HCT116 (cell line): Measurements from ENCODE around the gene MMS19. TPM values are rescaled to one million over a fixed set of nuclear protein-coding genes. Genes with fewer than 3 reads are reported as not detected.

Experiments used
- ATAC-seq: fragments of 200-7000 bp; cut with Tn5 transposase; 2 replicates; pipeline ENCODE4 v1.9.1; 2020; ENCODE audit warnings: mild to moderate bottlenecking, moderate library complexity
- BruUV-seq: library from RNA; stranded (reverse); fragments of 400-500 nt; replicated peaks from 2 replicates; lab custom pipeline; 2021; lab: Mats Ljungman, UMichigan
- CTCF ChIA-PET: fragments of 300-600 bp; sonication (Branson Sonifier 250); formaldehyde crosslinking; loops from one replicate; lab custom pipeline; 2021; ENCODE audit warnings: antibody characterized with exemption; lab: Charles Lee
- POLR2A ChIA-PET: fragments of 300-600, 350-600 bp; sonication (Branson Sonifier 250); formaldehyde crosslinking; loops from one replicate; lab custom pipeline; 2021; ENCODE audit warnings: antibody characterized with exemption; lab: Charles Lee
- RAD21 ChIA-PET, 2 experiments: fragments of 300-600 bp; sonication (Branson Sonifier 250); formaldehyde crosslinking; loops; one replicate each; lab custom pipeline; 2023; ENCODE audit warnings: low total read pairs in 2 of 2; ENCODE audit not compliant: uncharacterized antibody in 2 of 2, unreplicated experiment in 2 of 2, low non-redundant PET in 1 of 2; lab: Charles Lee
- DNase-seq: peaks from one replicate; pipeline ENCODE4 v3.0.0-alpha.2; 2010; ENCODE audit warnings: low read depth, low spot score
- H2AFZ ChIP-seq: fragments of 200-600 bp; shearing (Covaris generic), sonication (generic); 2 replicates; pipeline ENCODE4 v1.6.1; 2017; ENCODE audit warnings: low read depth, mixed run types, mixed read lengths, antibody characterized with exemption, low read length; ENCODE audit not compliant: poor library complexity, severe bottlenecking
- H3K27ac ChIP-seq: 2 replicates; pipeline ENCODE4 v1.5.1; 2012; ENCODE audit warnings: low read depth, low read length
- H3K27me3 ChIP-seq: fragments of 200-600 bp; sonication (generic); 2 replicates; pipeline ENCODE4 v1.6.1; 2016; ENCODE audit warnings: mixed run types, low read length, mixed read lengths; ENCODE audit not compliant: insufficient read depth
- H3K36me3 ChIP-seq, 2 experiments: fragments of 200-500 bp in 1 of 2; fragments of 200-600 bp in 1 of 2; sonication (Bioruptor generic) in 1 of 2; sonication (generic) in 1 of 2; 2 replicates each; pipeline versions ENCODE4 v1.5.1 to v1.6.1; 2014 to 2016; ENCODE audit warnings: low read length in 2 of 2, inconsistent platforms in 1 of 2, mixed read lengths in 1 of 2, mixed run types in 1 of 2; ENCODE audit not compliant: insufficient read depth in 2 of 2, control insufficient read depth in 1 of 2
- H3K4me1 ChIP-seq, 2 experiments: fragments of 200-600 bp in 1 of 2; sonication (generic) in 1 of 2; 2 replicates each; pipeline versions ENCODE4 v1.5.1 to v1.6.1; 2012 to 2017; ENCODE audit warnings: low read length in 2 of 2, inconsistent platforms in 1 of 2, mild to moderate bottlenecking in 1 of 2, mixed read lengths in 1 of 2, mixed run types in 1 of 2, moderate library complexity in 1 of 2; ENCODE audit not compliant: insufficient read depth in 2 of 2, control insufficient read depth in 1 of 2
- H3K4me2 ChIP-seq: fragments of 200-600 bp; sonication (generic); 2 replicates; pipeline ENCODE4 v1.6.1; 2017; ENCODE audit warnings: mixed run types, low read length, mixed read lengths
- H3K4me3 ChIP-seq, 2 experiments: fragments of 200-600 bp in 1 of 2; sonication (generic) in 1 of 2; replicated peaks in 1 of 2; 2 replicates each; pipeline ENCODE4 v1.5.1; 2011 to 2016; ENCODE audit warnings: low read length in 2 of 2, control low read depth in 1 of 2, low read depth in 1 of 2, mild to moderate bottlenecking in 1 of 2, mixed read lengths in 1 of 2, mixed run types in 1 of 2
- H3K79me2 ChIP-seq: fragments of 200-600 bp; sonication (generic); 2 replicates; pipeline ENCODE4 v1.6.1; 2017; ENCODE audit warnings: mild to moderate bottlenecking, mixed run types, low read length, moderate library complexity, mixed read lengths; ENCODE audit not compliant: insufficient read depth
- H3K9ac ChIP-seq: fragments of 200-600 bp; sonication (generic); 2 replicates; pipeline ENCODE4 v1.6.1; 2016; ENCODE audit warnings: low read length, mixed read lengths
- H3K9me2 ChIP-seq: fragments of 200-600 bp; sonication (generic), shearing (Covaris generic); 2 replicates; pipeline ENCODE4 v1.6.1; 2017; ENCODE audit warnings: mixed run types, mild to moderate bottlenecking, moderate library complexity; ENCODE audit not compliant: insufficient read depth
- H3K9me3 ChIP-seq, 2 experiments: fragments of 200-500 bp in 1 of 2; fragments of 200-600 bp in 1 of 2; sonication (Bioruptor generic) in 1 of 2; sonication (generic) in 1 of 2; 2 replicates each; pipeline ENCODE4 v1.6.1; 2014 to 2017; ENCODE audit warnings: low read length in 2 of 2, mixed read lengths in 2 of 2, inconsistent platforms in 1 of 2, low read depth in 1 of 2, mild to moderate bottlenecking in 1 of 2, mixed run types in 1 of 2, moderate library complexity in 1 of 2; ENCODE audit not compliant: control insufficient read depth in 1 of 2, insufficient read depth in 1 of 2
- H4K20me1 ChIP-seq: fragments of 200-600 bp; sonication (generic), shearing (Covaris generic); 2 replicates; pipeline ENCODE4 v1.6.1; 2017; ENCODE audit warnings: mixed run types, mild to moderate bottlenecking, moderate library complexity; ENCODE audit not compliant: insufficient read depth
- CBX3 ChIP-seq: IDR thresholded peaks from 2 replicates; pipeline ENCODE4 v1.6.1; 2012; ENCODE audit warnings: low read depth
- EGR1 ChIP-seq: IDR thresholded peaks from 2 replicates; pipeline ENCODE4 v1.6.1; 2012; ENCODE audit warnings: low read depth
- EZH2 ChIP-seq: fragments of 200-600 bp; sonication (generic); IDR thresholded peaks from 2 replicates; pipeline ENCODE4 v1.6.1; 2017; ENCODE audit warnings: antibody characterized with exemption, mixed run types
- FOSL1 ChIP-seq: IDR thresholded peaks from 2 replicates; pipeline ENCODE4 v1.6.1; 2012; ENCODE audit warnings: low read depth
- REST ChIP-seq: IDR thresholded peaks from 2 replicates; pipeline ENCODE4 v1.6.1; 2012; ENCODE audit warnings: low read depth
- SRF ChIP-seq: IDR thresholded peaks from 2 replicates; pipeline ENCODE4 v1.6.1; 2012; ENCODE audit warnings: low read depth
- YY1 ChIP-seq: IDR thresholded peaks from 2 replicates; pipeline ENCODE4 v1.6.1; 2011; ENCODE audit warnings: low read length, low read depth, moderate library complexity, mild to moderate bottlenecking; ENCODE audit not compliant: insufficient replicate concordance; ENCODE audit errors: extremely low read depth
- ZFX ChIP-seq: fragments of 450-650 bp; IDR thresholded peaks from 2 replicates; pipeline ENCODE4 v1.6.1; 2017
- intact Hi-C: fragments of 100-400 bp; cut with micrococcal nuclease; formaldehyde crosslinking; loops from 2 replicates; pipeline ENCODE4 v1.10.0; 2022
- total RNA-seq: library from RNA; stranded (reverse); gene quantifications from one replicate; pipeline ENCODE4 v1.2.1, GENCODE V29; 2021; ENCODE audit not compliant: unreplicated experiment
- TF ChIP-seq, protein P1 (sequence below), 3 experiments: fragments of 200-600 bp in 1 of 3; sonication (generic) in 1 of 3; IDR thresholded peaks in 2 of 3; conservative IDR thresholded peaks in 1 of 3; 2 replicates each; pipeline ENCODE4 v1.5.1; 2012 to 2017; ENCODE audit warnings: low read depth in 2 of 3, low read length in 2 of 3, antibody characterized with exemption in 1 of 3, borderline replicate concordance in 1 of 3, control low read depth in 1 of 3, mild to moderate bottlenecking in 1 of 3, mixed read lengths in 1 of 3, mixed run types in 1 of 3, moderate library complexity in 1 of 3; ENCODE audit not compliant: insufficient read depth in 1 of 3
- TF ChIP-seq, protein P2 (sequence below): IDR thresholded peaks from 2 replicates; pipeline ENCODE4 v1.6.1; 2012
- TF ChIP-seq, protein P3 (sequence below): IDR thresholded peaks from 2 replicates; pipeline ENCODE4 v1.6.1; 2011; ENCODE audit warnings: mild to moderate bottlenecking, low read length, moderate library complexity; ENCODE audit not compliant: insufficient replicate concordance; ENCODE audit errors: extremely low read depth

MMS19 gene
- total RNA-seq, 1 experiment from 2014 or later = 101 TPM

DNA sequence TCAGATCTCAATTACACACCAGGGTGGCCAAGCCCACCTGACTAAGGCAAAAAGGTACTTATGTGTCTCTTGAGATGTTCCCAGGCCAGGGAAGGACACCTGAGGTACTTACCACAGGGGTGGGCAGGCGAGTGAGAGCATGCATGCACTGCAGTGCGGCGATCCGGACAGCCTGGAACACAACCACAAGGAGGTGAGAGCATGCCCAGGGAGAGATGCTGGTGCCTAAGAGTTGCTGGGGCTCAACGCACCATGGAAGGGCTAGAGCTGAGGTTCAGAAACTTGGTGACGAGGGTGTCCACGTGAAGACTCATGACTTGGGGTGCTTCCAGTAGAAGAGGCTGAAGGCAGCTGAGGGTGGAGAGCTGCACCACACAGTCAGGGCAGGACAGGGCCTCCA lies 39.1 kb downstream of the MMS19 start (continued):
- TF ChIP-seq, protein P1, sequence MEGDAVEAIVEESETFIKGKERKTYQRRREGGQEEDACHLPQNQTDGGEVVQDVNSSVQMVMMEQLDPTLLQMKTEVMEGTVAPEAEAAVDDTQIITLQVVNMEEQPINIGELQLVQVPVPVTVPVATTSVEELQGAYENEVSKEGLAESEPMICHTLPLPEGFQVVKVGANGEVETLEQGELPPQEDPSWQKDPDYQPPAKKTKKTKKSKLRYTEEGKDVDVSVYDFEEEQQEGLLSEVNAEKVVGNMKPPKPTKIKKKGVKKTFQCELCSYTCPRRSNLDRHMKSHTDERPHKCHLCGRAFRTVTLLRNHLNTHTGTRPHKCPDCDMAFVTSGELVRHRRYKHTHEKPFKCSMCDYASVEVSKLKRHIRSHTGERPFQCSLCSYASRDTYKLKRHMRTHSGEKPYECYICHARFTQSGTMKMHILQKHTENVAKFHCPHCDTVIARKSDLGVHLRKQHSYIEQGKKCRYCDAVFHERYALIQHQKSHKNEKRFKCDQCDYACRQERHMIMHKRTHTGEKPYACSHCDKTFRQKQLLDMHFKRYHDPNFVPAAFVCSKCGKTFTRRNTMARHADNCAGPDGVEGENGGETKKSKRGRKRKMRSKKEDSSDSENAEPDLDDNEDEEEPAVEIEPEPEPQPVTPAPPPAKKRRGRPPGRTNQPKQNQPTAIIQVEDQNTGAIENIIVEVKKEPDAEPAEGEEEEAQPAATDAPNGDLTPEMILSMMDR (IDR thresholded peaks at IDR 0.05 in 2 of 3, conservative IDR thresholded peaks at IDR 0.05 in 1 of 3; ENCODE audit: borderline replicate concordance in 1 of 3, insufficient read depth in 1 of 3, low read depth in 2 of 3, low read length in 2 of 3) = no peak
- TF ChIP-seq SRF = no peak
- TF ChIP-seq, protein P2, sequence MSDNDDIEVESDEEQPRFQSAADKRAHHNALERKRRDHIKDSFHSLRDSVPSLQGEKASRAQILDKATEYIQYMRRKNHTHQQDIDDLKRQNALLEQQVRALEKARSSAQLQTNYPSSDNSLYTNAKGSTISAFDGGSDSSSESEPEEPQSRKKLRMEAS = no peak
- TF ChIP-seq, protein P3, sequence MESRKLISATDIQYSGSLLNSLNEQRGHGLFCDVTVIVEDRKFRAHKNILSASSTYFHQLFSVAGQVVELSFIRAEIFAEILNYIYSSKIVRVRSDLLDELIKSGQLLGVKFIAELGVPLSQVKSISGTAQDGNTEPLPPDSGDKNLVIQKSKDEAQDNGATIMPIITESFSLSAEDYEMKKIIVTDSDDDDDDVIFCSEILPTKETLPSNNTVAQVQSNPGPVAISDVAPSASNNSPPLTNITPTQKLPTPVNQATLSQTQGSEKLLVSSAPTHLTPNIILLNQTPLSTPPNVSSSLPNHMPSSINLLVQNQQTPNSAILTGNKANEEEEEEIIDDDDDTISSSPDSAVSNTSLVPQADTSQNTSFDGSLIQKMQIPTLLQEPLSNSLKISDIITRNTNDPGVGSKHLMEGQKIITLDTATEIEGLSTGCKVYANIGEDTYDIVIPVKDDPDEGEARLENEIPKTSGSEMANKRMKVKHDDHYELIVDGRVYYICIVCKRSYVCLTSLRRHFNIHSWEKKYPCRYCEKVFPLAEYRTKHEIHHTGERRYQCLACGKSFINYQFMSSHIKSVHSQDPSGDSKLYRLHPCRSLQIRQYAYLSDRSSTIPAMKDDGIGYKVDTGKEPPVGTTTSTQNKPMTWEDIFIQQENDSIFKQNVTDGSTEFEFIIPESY = no peak
- TF ChIP-seq EZH2 = no peak
- no peak for TF ChIP-seq EGR1
- TF ChIP-seq CBX3 = no peak

GRCh38 chr10:97456686-97457065 lies 41.5 kb downstream of the MMS19 start:
- Histone ChIP-seq H3K4me2 (no peak overlapping the region), H3K27me3 (no peaks in the 10 kb centered on the region), H2AFZ (no peak overlapping the region), H3K4me1 (no peaks in the 10 kb centered on the region), H3K9me2 (no peaks in the 10 kb centered on the region), H3K4me3 (no peak overlapping the region), H3K79me2 (no peaks in the 10 kb centered on the region), H3K9ac (no peak overlapping the region), H3K36me3 (peaks cover 51 to 62% of the 10 kb centered on the region in 2 experiments), H4K20me1 (no peaks in the 10 kb centered on the region), H3K27ac (no peak overlapping the region), H3K9me3 (no peaks in the 10 kb centered on the region)
- POLR2A ChIA-PET = no interaction called here
- DNase-seq (no peak), ATAC-seq (no peak)
- no TSS peak for BruUV-seq
- RAD21 ChIA-PET = no interaction called here
- intact Hi-C loops = no loop called here
- CTCF ChIA-PET = interaction anchor here (1.9 kb wide), 1 partner anchor 11 kb away, joined by 5 read pairs; no protein-coding TSS in a partner anchor
- TF ChIP-seq REST = no peak
- no peak for TF ChIP-seq FOSL1
- TF ChIP-seq ZFX = no peak
- TF ChIP-seq EZH2 = no peak
- no peak for TF ChIP-seq CBX3
- TF ChIP-seq, protein P1 (IDR thresholded peaks at IDR 0.05 in 2 of 3, conservative IDR thresholded peaks at IDR 0.05 in 1 of 3; ENCODE audit: borderline replicate concordance in 1 of 3, insufficient read depth in 1 of 3, low read depth in 2 of 3, low read length in 2 of 3) = no peak
- TF ChIP-seq YY1 = no peak
- TF ChIP-seq, protein P3 = no peak
